ENCODE data around the gene FKBP1A.

The FKBP1A gene

DNA sequence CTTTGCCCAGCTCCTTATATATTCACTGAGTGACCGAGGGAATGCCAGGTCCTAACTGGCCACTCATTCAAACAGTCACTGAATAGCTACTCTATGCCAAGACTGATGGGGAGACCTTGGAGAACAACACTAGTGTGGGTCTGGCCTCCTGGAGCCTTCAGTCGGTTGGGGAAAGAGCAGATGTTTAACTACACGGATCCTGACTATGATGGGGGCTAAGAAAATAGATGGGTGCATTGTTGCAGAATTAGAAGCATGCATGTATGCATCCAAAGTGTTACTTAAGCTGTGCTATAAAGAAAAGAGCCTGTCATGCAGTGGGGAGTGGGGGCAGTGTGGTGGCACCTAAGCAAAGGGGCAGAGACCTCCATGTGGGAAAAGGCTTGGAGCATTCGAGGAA lies 6.5 kb downstream of the FKBP1A start:
- TF ChIP-seq, protein P1, sequence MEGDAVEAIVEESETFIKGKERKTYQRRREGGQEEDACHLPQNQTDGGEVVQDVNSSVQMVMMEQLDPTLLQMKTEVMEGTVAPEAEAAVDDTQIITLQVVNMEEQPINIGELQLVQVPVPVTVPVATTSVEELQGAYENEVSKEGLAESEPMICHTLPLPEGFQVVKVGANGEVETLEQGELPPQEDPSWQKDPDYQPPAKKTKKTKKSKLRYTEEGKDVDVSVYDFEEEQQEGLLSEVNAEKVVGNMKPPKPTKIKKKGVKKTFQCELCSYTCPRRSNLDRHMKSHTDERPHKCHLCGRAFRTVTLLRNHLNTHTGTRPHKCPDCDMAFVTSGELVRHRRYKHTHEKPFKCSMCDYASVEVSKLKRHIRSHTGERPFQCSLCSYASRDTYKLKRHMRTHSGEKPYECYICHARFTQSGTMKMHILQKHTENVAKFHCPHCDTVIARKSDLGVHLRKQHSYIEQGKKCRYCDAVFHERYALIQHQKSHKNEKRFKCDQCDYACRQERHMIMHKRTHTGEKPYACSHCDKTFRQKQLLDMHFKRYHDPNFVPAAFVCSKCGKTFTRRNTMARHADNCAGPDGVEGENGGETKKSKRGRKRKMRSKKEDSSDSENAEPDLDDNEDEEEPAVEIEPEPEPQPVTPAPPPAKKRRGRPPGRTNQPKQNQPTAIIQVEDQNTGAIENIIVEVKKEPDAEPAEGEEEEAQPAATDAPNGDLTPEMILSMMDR (IDR thresholded peaks at IDR 0.05; ENCODE audit: low read depth, low read length), result no peak
- no peaks in the 10 kb centered on the region for H3K4me1 ChIP-seq

DNA sequence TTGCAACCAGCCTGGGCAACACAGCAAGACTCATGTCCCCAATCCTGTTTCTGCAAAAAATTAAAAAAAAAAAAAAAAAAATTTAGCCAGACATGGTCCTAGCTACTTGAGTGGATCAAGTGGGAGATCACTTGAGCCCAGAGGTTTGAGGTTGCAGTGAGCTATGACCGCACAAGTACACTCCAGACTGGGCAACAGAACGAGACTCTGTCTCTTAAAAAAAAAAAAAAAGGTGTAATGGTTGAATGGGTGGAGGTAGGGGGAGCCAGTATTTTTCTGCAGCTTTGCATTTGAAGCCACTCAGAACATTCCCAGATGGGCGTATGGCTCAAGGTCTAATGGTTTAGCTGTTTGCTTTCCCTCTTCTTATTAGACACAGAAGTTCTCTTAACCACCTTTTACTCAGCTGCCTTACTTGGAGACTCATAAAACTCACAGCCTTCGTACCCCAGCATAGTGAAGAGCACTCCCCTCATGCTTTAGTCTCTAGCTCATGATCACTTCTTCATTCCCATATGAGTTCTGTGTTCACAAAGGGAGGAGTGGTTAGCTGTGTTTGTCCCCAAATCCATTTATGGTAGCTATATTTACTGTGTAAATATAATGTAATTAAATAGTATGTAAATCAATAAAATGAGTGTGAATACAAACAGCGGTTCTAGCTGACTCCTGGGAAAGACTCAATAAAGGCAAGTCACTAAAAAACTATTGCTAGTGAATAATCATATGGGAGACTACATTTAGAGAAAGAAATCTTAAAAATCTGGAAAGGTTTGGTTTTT lies 9.0 kb downstream of the FKBP1A start:
- TF ChIP-seq, protein P1 (IDR thresholded peaks at IDR 0.05; ENCODE audit: low read depth, low read length), result no peak
- H3K36me3 ChIP-seq, result no peaks in the 10 kb centered on the region
- H3K4me3 ChIP-seq (ENCODE audit: low read depth, low read length), result no peak overlapping the region
- no peaks in the 10 kb centered on the region for H3K4me1 ChIP-seq
- DNase-seq, result no peak
- H3K27me3 ChIP-seq, result no peaks in the 10 kb centered on the region
- no peaks in the 10 kb centered on the region for H3K9me3 ChIP-seq

More for the DNA sequence above, 6.5 kb downstream of the FKBP1A start:
- Histone ChIP-seq H3K4me3 (ENCODE audit: low read depth, low read length) (no peak overlapping the region), H3K36me3 (no peaks in the 10 kb centered on the region), H3K9me3 (no peaks in the 10 kb centered on the region), H3K27me3 (no peaks in the 10 kb centered on the region)
- DNase-seq, result no peak

DNA sequence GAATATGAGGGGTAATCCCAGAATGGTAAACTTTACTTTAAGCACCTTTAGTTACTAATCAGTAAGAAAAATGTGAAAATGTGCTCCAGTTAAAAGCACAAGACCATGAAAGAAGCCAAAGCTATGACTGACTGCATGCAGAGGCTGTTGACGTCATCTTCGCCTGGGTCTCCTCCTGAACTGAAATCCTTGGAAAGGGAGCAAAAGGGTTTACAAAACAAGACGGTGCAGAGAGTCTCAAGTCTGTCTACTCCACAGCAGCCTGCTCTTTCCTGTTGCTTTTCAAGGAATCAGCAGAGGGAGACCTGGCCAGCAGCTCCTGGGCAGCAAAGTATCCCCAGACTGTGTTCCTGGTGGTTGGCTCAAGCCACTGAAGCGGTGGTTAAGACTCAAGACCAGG lies 10.2 kb downstream of the FKBP1A start:
- H3K27me3 ChIP-seq, result no peaks in the 10 kb centered on the region
- no peak overlapping the region for H3K4me3 ChIP-seq (ENCODE audit: low read depth, low read length)
- TF ChIP-seq, protein P1 (IDR thresholded peaks at IDR 0.05; ENCODE audit: low read depth, low read length), result no peak
- no peaks in the 10 kb centered on the region for H3K36me3 ChIP-seq
- no peaks in the 10 kb centered on the region for H3K4me1 ChIP-seq
- H3K9me3 ChIP-seq, result no peaks in the 10 kb centered on the region
- DNase-seq, result no peak

DNA sequence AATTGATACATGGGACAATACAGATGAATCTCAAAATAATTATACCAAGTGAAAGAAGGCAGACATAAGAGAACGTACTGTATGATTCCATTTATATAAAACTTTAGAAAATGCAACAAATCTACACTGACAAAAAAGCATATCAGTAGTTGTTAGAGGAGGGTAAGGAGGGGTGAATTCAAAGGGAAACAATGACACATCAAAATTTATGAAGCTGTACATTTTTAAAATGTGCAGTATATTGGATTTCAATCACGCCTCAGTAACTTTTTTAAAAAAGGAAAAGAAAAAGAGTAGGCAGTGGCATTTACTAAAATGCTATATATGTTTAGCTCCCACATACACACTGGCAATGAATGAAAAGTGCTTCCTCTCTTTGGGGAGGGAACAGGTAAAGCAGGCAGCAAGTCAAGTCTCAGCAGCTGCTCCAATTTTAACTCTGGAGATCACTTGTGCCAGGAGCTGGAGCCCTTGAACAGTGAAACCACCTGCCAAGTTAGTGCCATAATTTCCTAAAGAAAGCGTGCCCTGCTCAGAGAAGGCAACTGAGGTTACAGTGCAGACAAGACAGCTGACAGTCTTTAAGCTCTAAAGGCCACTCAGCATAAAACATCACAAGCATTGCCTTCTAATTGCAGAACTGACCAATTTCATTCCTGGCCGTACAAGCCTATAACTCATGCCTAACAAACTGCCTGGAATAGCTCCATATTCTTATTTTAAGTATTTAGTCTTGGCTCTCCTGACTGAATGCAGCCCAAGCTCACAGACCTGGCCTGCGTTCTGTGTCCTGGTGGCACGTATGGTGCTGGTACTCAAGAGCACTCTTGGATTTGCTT lies 10.9 kb downstream of the FKBP1A start:
- H3K4me1 ChIP-seq, result no peaks in the 10 kb centered on the region
- H3K27me3 ChIP-seq, result no peaks in the 10 kb centered on the region
- DNase-seq, result no peak
- no peaks in the 10 kb centered on the region for H3K36me3 ChIP-seq
- TF ChIP-seq, protein P1 (IDR thresholded peaks at IDR 0.05; ENCODE audit: low read depth, low read length), result no peak
- H3K4me3 ChIP-seq (ENCODE audit: low read depth, low read length), result no peak overlapping the region
- no peaks in the 10 kb centered on the region for H3K9me3 ChIP-seq

DNA sequence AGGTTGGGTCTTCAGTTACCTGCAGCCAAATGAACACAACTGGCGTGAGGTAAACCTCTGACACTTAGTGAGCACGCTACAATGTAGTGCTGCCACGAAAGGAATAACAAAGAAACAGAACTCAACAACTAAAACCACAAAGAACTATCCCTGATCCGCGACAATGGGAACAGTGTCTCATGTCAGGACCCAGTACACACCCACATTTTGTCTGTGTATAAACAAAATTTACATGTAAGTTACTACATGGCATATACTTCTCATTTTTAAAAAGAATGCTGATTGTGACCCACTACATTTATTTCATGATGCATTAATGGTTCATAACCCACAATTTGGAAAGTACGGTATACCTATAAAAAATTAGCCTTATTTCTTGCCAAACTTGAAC lies 14.1 kb downstream of the FKBP1A start:
- no peak for DNase-seq
- Histone ChIP-seq H3K4me1 (no peaks in the 10 kb centered on the region), H3K9me3 (no peaks in the 10 kb centered on the region)

More for the DNA sequence above, 14.1 kb downstream of the FKBP1A start:
- no peak overlapping the region for H3K4me3 ChIP-seq (ENCODE audit: low read depth, low read length)
- H3K36me3 ChIP-seq, result no peaks in the 10 kb centered on the region; the same call in 1 of the 2 replicates
- TF ChIP-seq, protein P1 (IDR thresholded peaks at IDR 0.05; ENCODE audit: low read depth, low read length), result no peak
- no peaks in the 10 kb centered on the region for H3K27me3 ChIP-seq

Data from BE2C (cell line).